COLO829 (cell line): Measurements from ENCODE around the gene TSPAN18.

Source experiments
- DNase-seq: peaks from one replicate; pipeline ENCODE4 v3.0.0; 2012; ENCODE audit warnings: low spot score

TSPAN18 gene

DNA sequence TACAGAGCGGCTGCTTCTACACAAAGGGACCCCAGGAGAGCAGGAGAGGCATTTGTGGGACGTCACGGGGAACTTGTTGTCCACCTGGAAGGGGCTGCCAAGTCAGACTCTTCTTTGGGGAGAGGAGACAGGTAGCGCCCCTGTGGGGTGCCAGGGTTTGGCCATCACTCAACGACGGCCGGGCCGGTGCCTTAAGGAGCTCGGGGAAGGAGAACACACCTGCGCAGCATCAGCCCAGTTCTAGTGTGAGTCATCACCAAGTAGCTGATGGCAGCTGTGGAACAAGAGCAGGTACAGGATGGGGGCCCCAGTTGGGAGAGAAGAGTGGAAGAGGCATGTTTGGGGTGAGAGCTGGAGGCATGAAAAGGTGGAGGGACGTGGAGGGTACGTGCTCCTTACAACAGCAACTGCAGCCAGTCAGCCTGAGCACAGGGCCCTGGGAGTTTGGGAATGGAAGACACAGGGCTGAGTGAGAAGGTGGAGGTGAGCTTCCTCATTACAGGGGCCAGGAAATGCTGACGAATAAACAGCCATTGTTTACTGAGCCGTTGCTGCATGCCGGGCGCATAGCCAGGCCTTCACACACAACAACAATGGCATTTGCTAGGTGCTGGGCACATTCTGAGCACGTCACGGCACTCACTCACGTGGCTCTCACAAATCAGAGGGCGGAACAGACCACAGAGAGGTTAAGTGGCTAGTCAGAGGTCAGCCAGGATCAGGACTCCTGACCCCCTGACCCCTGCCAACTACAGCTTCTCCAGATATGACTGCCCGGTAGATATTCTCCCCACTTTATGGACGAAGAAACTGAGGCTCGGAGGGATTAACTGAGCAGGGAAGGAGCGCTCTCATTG, 253.0 kb downstream of the TSPAN18 start:
- DNase-seq, result no peak

DNA sequence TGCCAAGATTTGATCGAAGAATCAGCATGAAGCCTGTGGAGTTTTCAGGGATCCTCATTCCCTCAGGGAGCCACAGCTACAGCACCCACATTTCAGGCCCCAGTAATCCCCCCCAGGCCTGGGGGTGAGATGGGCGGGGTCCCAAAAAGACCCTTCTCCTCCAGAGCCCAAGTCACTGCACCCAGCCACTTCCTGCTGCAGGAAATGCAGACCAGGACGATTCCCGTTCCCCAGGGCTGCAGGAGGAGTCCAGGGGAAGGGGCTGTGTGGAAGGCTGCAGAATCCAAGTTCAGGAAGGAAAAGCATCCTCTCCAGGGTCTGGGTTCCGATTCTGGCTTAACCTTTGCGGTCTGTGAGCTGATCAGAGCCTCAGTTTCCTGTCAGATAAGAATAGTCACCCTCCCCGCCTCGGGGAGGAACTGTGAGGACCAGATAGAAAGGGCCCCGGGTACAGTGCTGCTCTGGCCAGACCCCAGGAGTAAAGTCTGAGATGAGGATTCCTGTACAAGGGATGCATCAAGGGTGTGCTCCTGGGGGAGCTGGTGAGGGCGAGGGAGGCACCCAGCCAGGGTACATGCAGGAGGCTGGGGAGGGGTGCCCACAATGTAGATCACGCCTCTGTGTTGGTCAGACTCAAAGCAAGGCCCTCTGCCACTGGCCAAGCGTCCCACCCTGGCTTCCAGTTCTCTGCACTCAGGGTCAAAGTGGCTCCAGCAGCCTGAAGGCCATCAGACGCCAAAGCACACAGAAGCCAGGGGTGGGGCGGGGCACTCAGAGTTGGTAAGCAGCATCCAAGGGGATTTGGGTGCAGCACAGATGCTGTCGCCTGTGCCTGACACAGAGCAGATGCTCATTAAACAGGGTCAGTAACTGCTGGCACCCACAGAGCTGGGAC, 254.0 kb downstream of the TSPAN18 start:
- DNase-seq, result no peak
